Left renal pelvis (tissue), 4 donors: Measurements from ENCODE around the gene OR52E6. TPM values are rescaled to one million over a fixed set of nuclear protein-coding genes. Genes with fewer than 3 reads are reported as not detected.

ENCODE experiments used
- DNase-seq, 4 donors: peaks; one replicate each; pipeline ENCODE4 v3.0.0-alpha.2; 2013; ENCODE audit warnings: low read depth in 4 of 4, low spot score in 3 of 4
- polyA plus RNA-seq, 4 donors: library from polyadenylated mRNA; unstranded; fragments of 120-200 nt; gene quantifications; one replicate each; pipeline ENCODE4 v1.2.1, GENCODE V29; 2013; ENCODE audit not compliant: insufficient read length in 4 of 4

The OR52E6 gene
- polyA plus RNA-seq = not detected

- DNase-seq = no peak
Measured at GRCh38 chr11:5841797-5842196, at the start of gene OR52E6. OR52E6 (minus strand) TSS chr11:5841897; CDS start chr11:5841897, 0 bp downstream.

- no peak for DNase-seq
Measured at GRCh38 chr11:5891216-5891800, 49.6 kb upstream of the OR52E6 start.

- no peak for DNase-seq
Measured at GRCh38 chr11:5887661-5888060, 46.0 kb upstream of the OR52E6 start.

- no peak for DNase-seq
Measured at GRCh38 chr11:5887172-5887571, 45.5 kb upstream of the OR52E6 start.

GRCh38 chr11:5881756-5882155 lies 40.1 kb upstream of the OR52E6 start:
- no peak for DNase-seq

GRCh38 chr11:5880329-5880728 lies 38.6 kb upstream of the OR52E6 start, which contains the start of gene OR52E4:
OR52E4 (plus strand) TSS chr11:5880629; CDS start chr11:5884293, 3,664 bp downstream.
- DNase-seq = no peak

GRCh38 chr11:5878564-5878963 lies 36.9 kb upstream of the OR52E6 start:
- DNase-seq = no peak

- DNase-seq = no peak
Measured at GRCh38 chr11:5865826-5866225, 24.1 kb upstream of the OR52E6 start.

- DNase-seq = no peak
Measured at GRCh38 chr11:5857590-5857989, 15.9 kb upstream of the OR52E6 start, which contains the start of gene OR52E8. OR52E8 (minus strand) TSS chr11:5857690; CDS start chr11:5857690, 0 bp downstream.

- DNase-seq = no peak
Measured at GRCh38 chr11:5851002-5851401, 9.3 kb upstream of the OR52E6 start.

GRCh38 chr11:5847711-5848110 lies 6.0 kb upstream of the OR52E6 start:
- DNase-seq = no peak

- DNase-seq = no peak
Measured at GRCh38 chr11:5846701-5847100, 5.0 kb upstream of the OR52E6 start.

- DNase-seq = no peak
Measured at GRCh38 chr11:5837695-5838094, 4.0 kb downstream of the OR52E6 start.

- no peak for DNase-seq
Measured at GRCh38 chr11:5833446-5833845, 8.3 kb downstream of the OR52E6 start.

GRCh38 chr11:5831196-5831829 lies 10.4 kb downstream of the OR52E6 start:
- no peak for DNase-seq

GRCh38 chr11:5818245-5818886 lies 23.3 kb downstream of the OR52E6 start:
- no peak for DNase-seq

- no peak for DNase-seq
Measured at GRCh38 chr11:5815534-5815933, 26.2 kb downstream of the OR52E6 start.

- no peak for DNase-seq
Measured at GRCh38 chr11:5809905-5810795, 31.5 kb downstream of the OR52E6 start.

GRCh38 chr11:5809122-5809519 lies 32.6 kb downstream of the OR52E6 start:
- DNase-seq = no peak

- DNase-seq = peak; percentile 43 to 60 (median 48)
Measured at GRCh38 chr11:5808500-5809121, 33.1 kb downstream of the OR52E6 start, which contains the start of gene OR52N2. OR52N2 (plus strand) TSS chr11:5808924; CDS start chr11:5820336, 11,412 bp downstream.
